Glomerular endothelial cell (primary cell): ENCODE data around the gene LCP2. TPM values are rescaled to one million over a fixed set of nuclear protein-coding genes. Genes with fewer than 3 reads are reported as not detected.
A peak's percentile ranks its signal among the peaks of the same experiment; 100 is the strongest.

Experiments used
- DNase-seq: peaks from one replicate; pipeline ENCODE4 v3.0.0-alpha.2; 2011; ENCODE audit warnings: low read depth, low spot score; ENCODE audit errors: extremely low read depth
- total RNA-seq: library from RNA; depleted of rRNA; stranded (reverse); fragments of >200 nt; gene quantifications from 2 replicates; pipeline ENCODE4 v1.2.3, GENCODE V29; 2015

Gene LCP2
- total RNA-seq, 1 donor from 2014 or later = 5.7 TPM

DNA sequence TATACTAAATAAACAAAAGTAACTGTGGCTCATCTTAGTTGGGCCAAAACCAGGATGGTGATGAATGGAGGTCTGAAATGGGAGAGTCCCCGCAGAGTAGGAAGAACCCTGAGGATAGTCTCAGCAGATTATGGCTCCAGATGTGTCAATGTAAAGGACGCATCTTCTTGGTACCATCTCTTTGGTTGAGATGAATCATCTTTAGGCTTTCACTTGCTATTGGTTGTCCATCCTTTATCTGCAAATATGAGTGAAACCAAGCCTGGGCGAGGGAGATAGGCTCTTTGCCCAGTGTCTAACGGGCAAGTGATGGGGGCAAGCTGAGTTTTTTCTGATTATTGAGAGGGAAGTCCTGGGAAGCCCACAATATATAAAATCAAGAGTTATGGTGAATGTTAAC lies 19.4 kb upstream of the LCP2 start:
- DNase-seq = no peak

DNA sequence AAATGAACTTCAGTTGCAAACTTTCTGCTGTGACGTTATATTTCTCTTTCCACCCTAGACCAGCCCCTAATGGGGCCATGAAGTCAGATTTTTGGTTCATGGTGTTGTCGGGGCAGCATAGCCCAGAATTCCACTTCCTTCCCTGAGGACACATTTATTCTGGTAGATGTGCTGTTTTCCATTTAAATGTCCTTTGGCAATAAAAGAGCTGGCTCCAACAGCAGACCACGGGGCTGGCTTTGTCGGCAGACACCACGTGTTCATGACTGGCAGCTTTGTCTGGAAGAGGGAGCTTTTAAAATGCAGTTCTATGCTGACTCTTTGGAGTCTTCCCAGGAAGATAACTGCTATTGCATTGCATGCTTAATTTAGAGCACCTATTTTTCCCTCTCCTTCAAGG lies 17.6 kb upstream of the LCP2 start:
- no peak for DNase-seq

DNA sequence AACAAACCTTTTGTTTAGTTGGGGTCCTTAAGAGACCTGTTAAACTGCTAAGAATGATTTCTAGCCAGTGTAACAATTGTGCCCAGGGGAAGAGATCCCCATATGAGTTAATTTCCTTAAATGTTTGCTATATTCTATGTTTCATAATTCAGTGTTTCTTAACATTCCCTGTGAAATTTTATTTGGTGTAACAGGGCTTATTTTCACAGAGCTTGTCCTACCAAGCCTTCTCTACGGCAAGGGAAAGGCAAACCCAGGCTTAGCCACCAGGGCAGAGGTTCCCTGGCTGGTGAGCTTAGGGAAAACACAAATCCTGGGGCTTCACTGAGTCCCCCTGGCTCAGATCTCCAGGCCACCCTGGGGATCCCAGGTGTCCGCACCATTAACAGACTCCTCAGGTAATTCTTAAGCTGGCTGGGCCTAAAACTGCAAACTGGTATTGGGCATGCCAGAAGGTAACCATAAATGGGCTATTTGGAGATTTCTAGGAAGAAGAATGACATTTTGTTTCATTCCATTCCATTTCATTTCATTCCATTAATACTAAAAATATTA lies 17.0 kb upstream of the LCP2 start:
- no peak for DNase-seq

DNA sequence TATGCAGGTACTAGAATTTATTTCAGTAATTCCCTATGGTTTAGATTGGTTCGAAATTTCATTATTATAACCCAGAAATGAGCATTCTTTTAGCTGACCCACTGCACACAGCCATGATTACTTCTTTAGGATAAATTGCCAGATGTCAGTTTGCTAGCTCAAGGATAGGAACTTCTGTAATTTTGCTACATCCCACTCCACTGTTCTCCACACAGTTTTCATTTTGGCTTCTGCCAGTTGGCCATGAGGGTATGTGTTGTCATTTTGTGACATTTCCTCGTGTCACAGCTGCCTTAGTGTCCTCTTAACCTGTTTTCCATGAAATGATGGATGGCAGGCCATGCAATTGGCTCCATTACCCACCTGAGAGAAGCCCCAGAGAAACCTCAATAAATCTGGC lies 16.2 kb upstream of the LCP2 start:
- no peak for DNase-seq

DNA sequence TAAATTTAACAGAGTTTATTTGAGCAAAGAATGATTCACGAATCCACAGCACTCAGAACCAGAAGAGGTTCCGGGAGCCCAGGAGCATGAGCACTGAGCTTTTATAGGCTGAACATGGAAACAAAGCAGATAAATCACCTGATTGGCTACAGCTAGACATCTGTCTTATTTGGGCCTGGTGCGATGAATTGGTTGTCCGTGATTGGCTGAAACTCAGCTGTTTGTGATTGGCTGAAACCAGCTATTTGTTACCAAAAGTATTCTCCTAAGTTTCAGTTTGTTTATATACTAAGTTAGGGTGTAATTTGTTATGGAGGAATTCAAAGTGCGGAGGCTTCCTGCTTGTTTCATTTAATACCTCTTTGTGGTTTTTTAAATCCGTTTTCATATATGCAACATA lies 15.8 kb upstream of the LCP2 start:
- DNase-seq = no peak

DNA sequence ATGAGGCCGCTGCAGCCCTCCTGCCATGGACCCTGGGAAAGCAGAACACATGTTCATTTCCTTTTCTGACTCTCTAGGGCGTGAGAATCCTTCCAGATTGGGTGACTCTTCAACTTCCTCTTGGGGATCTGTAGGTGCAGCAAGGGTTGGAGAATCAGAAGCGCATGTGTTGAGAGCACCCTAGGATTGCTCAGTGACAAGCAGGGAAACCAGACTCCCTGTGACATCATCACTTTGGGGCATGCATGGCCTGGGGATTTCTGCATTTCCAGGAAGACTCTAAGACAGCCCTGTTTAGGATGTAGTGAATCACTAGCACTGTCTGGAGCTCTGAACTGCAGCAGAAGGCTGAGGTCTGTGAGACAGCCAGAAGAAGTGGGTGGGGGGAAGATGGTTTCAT lies 15.1 kb upstream of the LCP2 start:
- no peak for DNase-seq

DNA sequence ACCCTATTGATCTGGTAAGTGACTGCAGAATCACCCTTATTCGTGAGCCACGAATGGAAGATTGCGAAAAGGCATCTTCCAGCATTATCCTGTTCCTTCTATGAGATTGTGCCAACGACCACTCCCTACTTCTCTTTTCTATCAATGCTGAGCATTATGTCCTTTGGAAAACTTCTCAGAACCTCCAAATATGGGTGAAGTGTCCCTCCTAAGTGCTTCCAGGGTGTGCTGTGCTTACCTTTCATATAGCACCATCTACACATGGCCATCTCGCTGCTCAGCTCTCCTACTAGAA lies 14.7 kb upstream of the LCP2 start:
- DNase-seq = no peak

DNA sequence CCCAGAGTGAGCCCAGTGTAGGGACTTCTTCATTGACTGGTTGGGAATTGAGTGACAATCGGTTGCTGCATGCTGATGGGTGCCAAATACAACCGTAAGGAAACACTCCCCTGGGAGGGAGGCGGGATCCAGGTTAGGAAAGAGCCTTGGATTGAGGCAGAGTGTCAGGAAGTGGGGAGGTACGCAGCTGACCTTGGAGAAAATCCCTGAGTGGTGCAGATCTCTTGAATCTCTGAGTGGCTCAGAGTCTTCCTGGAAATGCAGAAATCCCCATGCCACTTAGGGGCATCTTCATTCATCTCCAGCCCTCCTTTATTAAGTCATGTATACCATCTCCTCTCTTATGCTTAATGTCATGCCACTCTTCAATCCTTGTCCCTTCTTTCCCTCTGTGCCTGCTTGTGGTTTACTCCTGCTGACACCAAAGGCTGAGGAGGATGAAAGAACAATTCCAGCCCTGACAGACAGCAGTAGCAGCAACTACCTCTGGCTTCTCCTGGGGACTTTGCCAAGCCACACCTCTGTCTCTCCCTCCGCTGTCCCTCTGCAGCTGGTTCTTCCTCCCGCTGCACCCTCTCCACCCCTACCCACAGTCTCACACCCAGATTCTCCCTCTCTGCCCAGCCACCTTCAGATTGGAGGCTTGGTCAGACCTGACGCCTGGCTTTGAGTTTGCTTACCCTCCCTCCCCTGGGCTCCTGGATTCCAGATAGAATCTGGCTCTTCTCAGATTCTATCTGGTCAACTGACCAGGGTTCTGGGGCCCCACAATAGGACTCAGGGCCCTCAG lies 14.1 kb upstream of the LCP2 start:
- no peak for DNase-seq

DNA sequence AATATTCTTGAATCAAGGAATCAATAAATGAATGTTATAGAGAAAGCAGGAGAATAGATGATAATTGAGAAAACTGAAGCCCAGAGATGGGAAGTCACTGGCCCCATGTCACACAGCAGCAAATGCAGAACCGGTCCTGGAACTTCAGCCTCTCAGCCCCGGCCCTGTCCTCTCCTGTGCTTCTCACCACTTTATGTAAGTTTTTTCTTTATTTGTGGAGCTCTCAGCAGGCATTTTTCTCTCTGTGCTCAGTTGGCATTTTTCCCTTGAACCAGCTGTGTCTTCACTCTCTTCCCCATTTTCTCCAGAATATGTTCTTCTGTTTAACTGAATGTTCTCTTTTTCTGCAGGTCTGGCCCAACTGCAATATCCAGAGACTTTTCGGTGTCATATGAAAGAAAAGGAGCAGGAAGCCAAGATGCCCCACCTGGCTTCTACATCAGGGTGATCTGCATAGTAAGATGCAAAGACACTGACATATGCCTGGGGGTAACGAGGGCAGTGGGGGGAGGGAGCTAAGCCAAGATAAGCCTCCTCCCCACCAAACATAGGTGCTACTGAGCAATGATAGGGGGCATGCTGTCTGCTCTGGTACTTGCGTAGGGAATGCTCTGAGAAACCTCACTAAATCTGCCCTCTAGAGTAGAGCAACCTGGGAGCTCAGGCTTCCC lies 12.8 kb upstream of the LCP2 start:
- DNase-seq = no peak

DNA sequence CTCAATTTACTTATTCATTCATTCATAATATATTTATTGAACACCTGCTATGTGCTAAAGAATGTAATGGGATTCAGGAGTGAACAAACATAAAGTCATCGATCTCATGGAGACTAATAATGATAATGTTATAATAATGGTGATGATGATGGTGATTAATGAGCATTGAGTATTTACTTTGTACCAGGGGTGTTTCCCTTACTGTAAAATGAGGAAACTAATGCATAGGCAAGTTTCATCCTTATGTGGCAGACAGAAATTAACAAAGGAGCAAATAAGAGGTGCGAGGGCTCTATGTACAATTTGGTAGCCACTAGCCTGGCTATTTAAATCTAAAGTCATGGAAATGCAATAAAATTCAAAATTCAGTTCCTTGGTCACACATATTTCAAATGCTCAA lies 11.1 kb upstream of the LCP2 start:
- no peak for DNase-seq

DNA sequence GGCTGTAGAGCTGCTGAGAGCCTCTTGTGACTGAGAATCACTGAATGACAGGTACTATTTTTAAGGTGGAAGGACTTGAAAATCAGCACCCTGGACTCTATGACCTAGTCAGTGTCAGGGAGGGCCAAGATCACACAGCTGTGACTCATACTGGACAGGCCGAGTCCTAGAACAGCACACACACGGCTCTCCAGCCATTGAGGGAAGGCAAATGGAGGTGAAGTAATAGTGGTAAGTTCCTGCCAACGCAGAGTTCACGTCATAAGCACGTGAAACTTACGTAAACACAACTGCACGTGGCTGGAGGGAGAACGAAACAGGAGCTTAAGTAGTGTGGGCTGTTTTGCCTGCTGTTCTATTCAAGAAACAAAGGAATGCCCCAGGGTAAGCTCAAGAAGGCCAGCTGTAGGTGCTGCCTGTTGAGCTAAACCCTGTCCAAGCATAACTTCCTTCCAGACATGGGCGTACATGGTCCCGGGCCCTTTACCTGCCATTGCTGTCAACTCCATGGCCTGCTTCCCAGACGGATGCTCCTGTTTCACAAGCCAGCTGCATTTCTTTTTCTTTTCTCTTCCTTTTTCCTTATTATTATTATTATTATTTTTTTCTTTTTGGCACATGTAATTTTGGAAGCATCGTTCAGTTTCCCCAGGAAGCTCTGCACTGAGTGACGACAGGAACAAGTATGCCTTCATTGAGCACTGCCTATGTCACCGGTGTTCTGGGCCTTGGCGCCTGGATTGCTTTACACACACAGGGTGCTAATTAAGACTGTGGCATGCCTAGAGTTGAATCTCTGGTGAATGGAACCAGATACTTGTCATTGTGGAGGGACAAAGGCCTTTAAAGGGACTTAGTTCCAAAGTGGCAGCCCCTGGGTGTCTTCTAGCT lies 10.2 kb upstream of the LCP2 start:
- peak; percentile 25 for DNase-seq

DNA sequence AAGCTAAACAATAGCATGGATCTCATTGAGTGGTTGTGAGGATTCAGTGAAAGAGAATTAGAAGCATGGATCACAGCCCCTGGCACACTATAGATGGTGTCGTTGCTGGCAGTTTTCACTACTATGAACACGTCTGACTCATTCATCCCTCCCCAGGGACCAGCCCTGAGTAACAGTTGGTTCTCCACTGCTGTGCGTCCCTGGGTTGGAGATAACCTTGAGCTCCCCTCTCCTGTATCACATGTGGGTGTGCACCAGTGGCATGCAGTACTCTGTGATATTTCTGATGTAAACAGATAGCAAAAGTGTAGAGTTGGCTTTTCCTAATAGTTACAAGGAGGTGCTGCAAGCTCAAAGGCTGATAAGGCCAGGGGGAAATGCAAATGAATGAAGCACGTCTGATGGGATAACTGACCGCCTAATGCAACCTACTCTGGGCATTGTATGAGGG lies 8.8 kb upstream of the LCP2 start:
- no peak for DNase-seq

DNA sequence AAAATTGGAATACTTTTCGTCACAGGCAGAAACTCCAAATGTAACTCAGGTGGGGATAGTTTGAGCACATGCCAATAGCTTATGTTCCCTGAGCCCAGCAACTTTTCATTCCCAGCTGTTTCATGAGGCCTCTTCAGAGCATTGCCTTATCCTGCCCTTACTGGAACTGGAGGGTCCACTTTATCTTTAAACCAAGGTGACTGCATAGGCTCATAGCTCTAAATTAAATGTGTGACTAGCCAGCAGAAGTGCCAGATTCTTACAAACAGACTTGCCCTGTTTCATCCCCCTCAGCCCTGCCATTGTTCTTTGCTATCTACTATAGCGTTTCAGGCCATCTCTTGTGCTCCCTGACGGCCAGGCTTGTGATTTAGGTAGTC lies 8.1 kb upstream of the LCP2 start:
- DNase-seq = no peak

DNA sequence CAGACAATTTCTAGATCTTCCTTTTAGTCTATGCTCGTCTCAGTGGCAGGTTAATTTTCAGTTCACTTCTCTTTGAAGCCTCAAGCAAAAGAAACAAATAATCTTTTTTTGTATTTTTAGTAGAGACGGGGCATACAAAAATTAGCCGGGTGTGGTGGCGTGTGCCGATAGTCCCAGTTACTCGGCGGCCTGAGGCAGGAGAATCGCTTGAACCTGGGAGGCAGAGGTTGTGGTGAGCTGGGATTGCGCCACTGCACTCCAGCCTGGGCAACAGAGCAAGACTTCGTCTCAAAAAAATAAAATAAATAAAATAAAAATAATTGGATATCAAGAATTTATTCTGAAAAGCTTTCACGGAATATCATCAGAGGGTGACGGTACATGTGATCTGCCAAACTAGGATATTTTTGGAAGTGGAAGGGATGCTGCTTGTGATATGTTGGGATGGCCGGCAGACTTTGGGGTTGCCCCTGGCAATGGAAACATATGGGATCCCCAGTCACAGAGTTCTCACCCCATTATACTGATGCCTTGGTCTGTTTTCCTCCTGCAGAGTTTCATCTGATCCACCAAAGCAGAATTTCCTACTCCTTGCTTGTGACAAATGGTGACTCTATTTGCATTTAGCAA lies 7.6 kb upstream of the LCP2 start:
- no peak for DNase-seq

DNA sequence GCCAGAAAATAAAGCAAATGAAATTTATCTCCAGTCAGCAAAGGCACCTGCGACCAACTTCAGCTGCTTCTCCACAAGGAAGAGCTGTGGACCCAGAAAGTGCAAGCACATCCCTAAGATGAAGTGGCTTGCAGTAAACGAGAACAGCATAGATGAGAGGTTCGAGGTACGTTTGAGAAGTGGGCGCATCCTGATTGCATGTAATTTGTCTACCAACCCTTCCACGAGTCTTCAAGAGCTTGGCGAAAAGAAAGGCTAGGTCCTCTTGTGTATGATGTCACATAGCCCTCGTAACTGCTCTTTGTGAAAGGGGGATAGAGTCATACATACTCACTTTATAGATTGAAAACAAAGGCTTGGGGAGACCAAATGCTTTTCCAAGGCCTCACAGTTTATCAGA lies 6.0 kb upstream of the LCP2 start:
- DNase-seq = no peak

DNA sequence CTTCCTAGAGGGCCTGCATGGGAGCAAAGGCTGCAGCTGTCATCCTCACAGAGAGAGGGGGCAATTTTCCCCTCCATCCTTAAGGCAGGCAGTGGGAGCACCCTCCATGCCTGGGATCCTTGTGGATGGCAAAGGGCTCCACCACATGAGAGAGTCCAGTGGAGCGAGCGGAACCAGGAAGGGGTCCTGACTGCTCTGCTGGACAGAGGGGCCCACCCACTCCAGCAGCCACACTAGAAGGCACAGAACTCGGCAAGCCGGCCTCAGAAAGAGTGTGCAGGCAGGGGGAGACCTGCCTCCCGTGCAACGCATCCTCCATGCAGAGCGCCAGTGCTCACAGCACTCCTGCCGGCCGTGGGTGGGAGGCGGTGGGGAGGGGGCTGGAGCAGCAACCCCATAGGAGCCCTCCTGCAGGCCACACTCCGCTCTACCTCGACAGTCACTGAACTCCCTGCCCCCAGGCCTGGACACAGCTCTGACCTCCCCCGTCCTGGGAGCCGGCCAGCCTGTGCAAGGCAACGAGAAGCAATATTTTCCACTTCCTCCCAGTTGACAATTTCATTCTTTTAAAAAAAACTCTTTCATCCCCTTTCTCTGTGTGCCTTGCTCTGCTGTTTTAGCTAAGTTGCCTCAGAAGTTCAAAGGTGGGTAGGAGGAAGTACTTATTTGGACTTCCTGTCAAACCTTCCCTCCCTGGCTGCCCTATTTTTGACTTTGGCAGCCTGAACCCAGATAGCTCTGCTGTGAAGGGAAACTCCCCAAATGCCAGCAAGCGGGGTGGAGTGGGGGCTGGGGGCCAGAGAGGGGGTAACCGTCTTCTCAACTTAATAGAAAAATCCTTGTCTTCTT lies 5.3 kb upstream of the LCP2 start:
- no peak for DNase-seq

DNA sequence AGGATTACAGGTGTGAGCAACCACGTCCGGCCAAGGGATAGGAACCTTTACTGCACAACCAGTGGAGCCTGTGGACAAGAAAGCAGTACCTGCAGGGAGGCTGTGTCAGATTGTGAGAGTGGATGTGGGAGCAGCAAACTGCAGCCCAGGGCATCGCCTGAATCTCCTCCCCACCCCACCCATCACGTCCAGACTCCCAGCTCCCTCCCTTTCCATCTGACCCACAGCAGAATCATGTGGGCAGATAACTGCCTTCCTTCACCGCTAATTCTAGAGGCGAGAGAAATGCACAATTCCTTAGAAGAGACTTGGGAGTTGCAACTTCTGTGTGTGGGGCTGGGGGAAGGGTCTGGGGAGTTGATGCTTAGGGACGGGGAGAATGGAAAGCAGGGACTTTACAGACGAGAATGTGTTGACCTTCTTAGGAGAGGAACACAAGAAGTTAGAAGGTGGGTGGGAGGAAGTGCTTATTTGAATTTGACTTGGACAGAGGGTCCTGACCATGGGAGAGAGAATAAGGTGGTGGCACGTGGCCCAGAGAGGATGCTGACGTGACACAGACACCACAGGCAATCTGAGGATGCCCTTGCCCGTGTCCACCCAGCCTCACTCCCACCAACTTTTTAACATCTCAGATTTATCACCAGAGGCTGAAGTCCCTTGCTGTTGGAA lies 4.5 kb upstream of the LCP2 start:
- no peak for DNase-seq

DNA sequence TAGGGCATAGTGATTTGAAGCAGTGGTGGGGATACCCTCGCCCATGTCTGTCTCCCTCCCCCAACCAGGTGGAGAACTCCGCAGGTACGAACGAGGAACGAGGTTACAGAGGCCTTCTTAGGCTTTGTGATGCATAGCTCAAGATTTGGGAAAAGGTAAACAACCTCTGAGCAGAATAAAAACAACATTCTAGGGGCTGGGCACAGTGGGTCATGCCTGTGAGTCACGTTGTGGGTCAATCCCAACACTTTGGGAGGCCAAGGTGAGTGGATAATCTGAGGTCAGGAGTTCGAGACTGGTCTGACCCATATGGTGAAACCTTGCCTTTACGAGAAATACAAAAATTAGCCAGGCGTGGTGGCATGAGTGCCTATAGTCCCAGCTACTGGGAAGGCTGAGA lies 3.6 kb upstream of the LCP2 start:
- no peak for DNase-seq

DNA sequence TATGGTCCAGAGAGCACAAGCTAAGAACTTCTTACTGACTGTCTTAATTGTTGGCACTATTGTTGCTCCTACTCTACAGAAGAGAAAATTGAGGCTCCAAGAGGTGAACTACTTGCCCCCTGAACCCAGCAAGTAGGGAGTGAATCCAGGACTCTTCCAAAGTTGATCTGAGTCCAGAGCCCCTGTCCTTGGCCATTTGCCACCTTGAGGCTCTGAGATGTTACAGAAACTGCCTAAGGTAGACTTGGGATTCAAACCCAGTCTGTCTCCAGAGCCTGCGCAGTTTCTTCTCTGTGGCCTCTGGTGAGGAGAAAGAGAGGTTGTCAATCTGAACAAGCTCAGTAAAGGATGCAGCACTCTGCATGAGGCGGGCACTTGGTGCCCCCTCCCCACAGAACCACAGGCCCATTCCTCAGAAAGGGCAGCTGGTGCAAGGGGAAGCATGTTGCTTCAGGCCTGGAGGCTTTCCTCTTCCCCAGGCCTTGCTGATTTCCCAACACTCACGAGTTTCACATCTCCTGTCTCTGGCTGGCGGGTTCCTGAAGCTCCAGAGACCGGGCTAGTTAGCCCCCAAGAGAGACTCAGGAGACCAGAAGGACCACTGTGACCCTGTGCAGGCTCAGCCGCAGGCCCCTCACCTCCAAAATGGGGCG lies 2.9 kb upstream of the LCP2 start:
- DNase-seq = no peak
